DOHH2 (cell line): ENCODE results near the gene FBXO28.

Experiments used
- EZH2phosphoT487 ChIP-seq: fragments of 200-600 bp; sonication (generic); IDR thresholded peaks from 2 replicates; pipeline ENCODE4 v1.6.1; 2017; ENCODE audit warnings: borderline replicate concordance, mild to moderate bottlenecking, antibody characterized with exemption, low read length, moderate library complexity, mixed read lengths
- TF ChIP-seq, protein P1 (sequence below): fragments of 200-600 bp; sonication (generic); IDR thresholded peaks from one replicate; pipeline ENCODE4 v1.5.1; 2014; ENCODE audit warnings: antibody characterized with exemption, mild to moderate bottlenecking, low read depth, low read length; ENCODE audit not compliant: poor library complexity, severe bottlenecking

GRCh38 chr1:224138198-224138597, 24.3 kb downstream of the FBXO28 start:
- TF ChIP-seq, protein P1, sequence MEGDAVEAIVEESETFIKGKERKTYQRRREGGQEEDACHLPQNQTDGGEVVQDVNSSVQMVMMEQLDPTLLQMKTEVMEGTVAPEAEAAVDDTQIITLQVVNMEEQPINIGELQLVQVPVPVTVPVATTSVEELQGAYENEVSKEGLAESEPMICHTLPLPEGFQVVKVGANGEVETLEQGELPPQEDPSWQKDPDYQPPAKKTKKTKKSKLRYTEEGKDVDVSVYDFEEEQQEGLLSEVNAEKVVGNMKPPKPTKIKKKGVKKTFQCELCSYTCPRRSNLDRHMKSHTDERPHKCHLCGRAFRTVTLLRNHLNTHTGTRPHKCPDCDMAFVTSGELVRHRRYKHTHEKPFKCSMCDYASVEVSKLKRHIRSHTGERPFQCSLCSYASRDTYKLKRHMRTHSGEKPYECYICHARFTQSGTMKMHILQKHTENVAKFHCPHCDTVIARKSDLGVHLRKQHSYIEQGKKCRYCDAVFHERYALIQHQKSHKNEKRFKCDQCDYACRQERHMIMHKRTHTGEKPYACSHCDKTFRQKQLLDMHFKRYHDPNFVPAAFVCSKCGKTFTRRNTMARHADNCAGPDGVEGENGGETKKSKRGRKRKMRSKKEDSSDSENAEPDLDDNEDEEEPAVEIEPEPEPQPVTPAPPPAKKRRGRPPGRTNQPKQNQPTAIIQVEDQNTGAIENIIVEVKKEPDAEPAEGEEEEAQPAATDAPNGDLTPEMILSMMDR, result no peak
- no peak for TF ChIP-seq EZH2phosphoT487
